ENCODE data around the gene CEP83. TPM values are rescaled to one million over a fixed set of nuclear protein-coding genes. Genes with fewer than 3 reads are reported as not detected.
A peak's percentile ranks its signal among the peaks of the same experiment; 100 is the strongest.
"Not testable (repeated sequence)": the region's sequence is repeated elsewhere in the genome, so short reads cannot be mapped to it uniquely, and the experiment has no call there.

CEP83 gene
- total RNA-seq, 1 donor from 2014 or later = 37.7 TPM

DNA sequence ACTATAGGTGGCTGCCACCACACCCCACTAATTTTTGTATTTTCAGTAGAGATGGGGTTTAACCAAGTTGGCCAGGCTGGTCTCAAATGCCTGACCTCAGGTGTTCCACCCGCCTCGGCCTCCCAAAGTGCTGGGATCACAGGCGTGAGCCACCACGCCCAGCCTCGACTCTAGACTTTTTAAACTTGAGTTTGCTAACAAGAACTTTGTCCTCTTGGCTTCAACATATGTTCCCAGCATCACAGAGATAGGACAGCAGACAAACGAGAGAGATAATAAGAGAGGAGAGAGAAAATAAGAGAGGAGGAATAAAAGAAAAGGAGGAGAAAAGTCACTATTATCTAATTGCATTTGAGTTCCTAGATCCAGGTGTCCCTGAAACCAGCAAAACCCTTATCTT lies 119.1 kb downstream of the CEP83 start:
- Mint-ChIP-seq H3K4me3 (no peak overlapping the region), H3K36me3 (ENCODE audit: low read depth) (peaks cover 26% of the 10 kb centered on the region), H3K27ac (no peak overlapping the region), H3K4me1 (ENCODE audit: low read depth) (no peaks in the 10 kb centered on the region), H3K27me3 (ENCODE audit: insufficient read depth) (no peaks in the 10 kb centered on the region), H3K9me3 (peaks cover 5% of the 10 kb centered on the region)
- intact Hi-C loops (cut with micrococcal nuclease) = no loop called here
- no peak for DNase-seq (ENCODE audit: low spot score)

GRCh38 chr12:94338006-94338794 lies 121.5 kb downstream of the CEP83 start:
- Mint-ChIP-seq H3K4me3 (no peak overlapping the region), H3K27me3 (ENCODE audit: insufficient read depth) (no peaks in the 10 kb centered on the region), H3K9me3 (no peaks in the 10 kb centered on the region), H3K27ac (no peak overlapping the region), H3K36me3 (ENCODE audit: low read depth) (peaks cover 34% of the 10 kb centered on the region), H3K4me1 (ENCODE audit: low read depth) (no peaks in the 10 kb centered on the region)
- intact Hi-C loops (cut with micrococcal nuclease) = no loop called here
- DNase-seq (ENCODE audit: low spot score) = no peak

- H3K27me3 Mint-ChIP-seq (ENCODE audit: insufficient read depth) = no peaks in the 10 kb centered on the region
- no peak for DNase-seq (ENCODE audit: low spot score)
- H3K36me3 Mint-ChIP-seq (ENCODE audit: low read depth) = peaks cover 37% of the 10 kb centered on the region
- H3K9me3 Mint-ChIP-seq = no peaks in the 10 kb centered on the region
- intact Hi-C loops (cut with micrococcal nuclease) = no loop called here
- H3K27ac Mint-ChIP-seq = no peak overlapping the region
- no peaks in the 10 kb centered on the region for H3K4me1 Mint-ChIP-seq (ENCODE audit: low read depth)
- H3K4me3 Mint-ChIP-seq = no peak overlapping the region
Observed at GRCh38 chr12:94336211-94336925, 123.3 kb downstream of the CEP83 start.

DNA sequence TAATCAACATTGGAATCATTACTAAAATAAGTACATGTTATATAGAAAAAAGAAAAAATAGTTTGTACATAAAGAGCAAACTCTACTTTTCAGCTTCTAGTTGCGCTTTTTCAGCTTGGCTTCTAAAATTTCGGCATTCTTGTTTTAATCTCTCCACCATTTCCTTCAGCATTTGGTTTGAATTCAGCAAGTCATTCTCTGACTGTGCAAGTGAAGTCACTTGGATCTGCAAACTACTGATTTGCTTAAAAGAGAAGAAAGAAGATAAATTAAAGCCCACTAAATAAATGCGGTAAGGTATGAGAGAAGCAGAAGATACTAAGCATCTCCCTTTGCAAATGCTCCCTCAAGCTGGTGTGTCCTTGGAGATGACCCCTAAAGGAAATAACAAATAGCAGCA lies 126.3 kb downstream of the CEP83 start:
- Mint-ChIP-seq H3K27ac (no peak overlapping the region), H3K36me3 (ENCODE audit: low read depth) (peaks cover 42% of the 10 kb centered on the region), H3K4me3 (no peak overlapping the region), H3K4me1 (ENCODE audit: low read depth) (peaks cover 7% of the 10 kb centered on the region), H3K9me3 (no peaks in the 10 kb centered on the region), H3K27me3 (ENCODE audit: insufficient read depth) (no peaks in the 10 kb centered on the region)
- intact Hi-C loops (cut with micrococcal nuclease) = no loop called here
- DNase-seq (ENCODE audit: low spot score) = no peak

DNA sequence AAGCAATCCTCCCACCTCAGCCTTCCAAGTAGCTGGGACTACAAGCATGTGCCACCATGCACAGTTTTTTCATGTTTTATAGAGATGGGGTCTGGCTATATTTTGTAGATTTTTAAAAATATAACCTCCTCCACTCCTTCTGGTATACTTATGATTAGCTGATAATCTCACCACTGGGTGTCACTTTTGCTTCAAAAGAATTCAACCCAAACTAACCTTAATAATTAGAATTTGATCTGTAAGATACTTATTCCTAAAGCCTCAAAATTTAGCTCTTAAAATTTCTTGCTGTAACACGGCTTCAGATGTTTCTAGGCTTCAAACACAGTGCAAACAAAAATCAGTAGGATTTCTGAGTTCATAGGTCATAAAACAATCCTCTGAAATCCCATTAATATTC lies 130.3 kb downstream of the CEP83 start:
- Mint-ChIP-seq H3K4me1 (ENCODE audit: low read depth) (peaks cover 29% of the 10 kb centered on the region), H3K27me3 (ENCODE audit: insufficient read depth) (no peaks in the 10 kb centered on the region), H3K9me3 (peaks cover 8% of the 10 kb centered on the region), H3K4me3 (no peak overlapping the region), H3K27ac (no peak overlapping the region), H3K36me3 (ENCODE audit: low read depth) (peaks cover 48% of the 10 kb centered on the region)
- no peak for DNase-seq (ENCODE audit: low spot score)
- intact Hi-C loops (cut with micrococcal nuclease) = loop anchor here (2.0 to 5.0 kb wide), 2 partner anchors 103 to 203 kb away; no protein-coding TSS in a partner anchor

GRCh38 chr12:94327809-94328208 lies 131.9 kb downstream of the CEP83 start:
- Mint-ChIP-seq H3K4me3 (no peak overlapping the region), H3K4me1 (ENCODE audit: low read depth) (peaks cover 29% of the 10 kb centered on the region), H3K27me3 (ENCODE audit: insufficient read depth) (no peaks in the 10 kb centered on the region), H3K9me3 (peaks cover 18% of the 10 kb centered on the region), H3K27ac (no peak overlapping the region), H3K36me3 (ENCODE audit: low read depth) (peaks cover 46% of the 10 kb centered on the region)
- DNase-seq (ENCODE audit: low spot score) = no peak
- intact Hi-C loops (cut with micrococcal nuclease) = loop anchor here (1.0 to 5.0 kb wide), 5 partner anchors 59 to 205 kb away; partner anchors contain the start of gene CEP83

DNA sequence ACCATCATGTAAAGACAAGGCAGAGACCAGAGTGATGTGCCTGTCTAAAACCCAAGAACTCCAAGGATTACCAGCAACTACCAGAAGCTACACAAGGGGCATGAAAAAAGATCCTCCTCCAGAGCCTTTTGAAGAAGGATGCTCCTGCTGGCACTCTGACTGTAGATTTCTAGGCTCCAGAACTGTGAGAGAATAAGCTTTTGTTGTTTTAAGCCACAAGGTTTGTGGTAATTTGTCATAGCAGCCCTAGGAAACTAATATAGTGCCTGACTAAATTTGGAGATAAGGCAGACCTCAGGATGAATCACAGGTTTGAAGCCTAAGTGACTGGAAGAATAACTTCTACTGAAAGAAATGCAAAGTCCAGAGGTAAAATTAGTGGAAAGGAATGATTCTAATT lies 132.9 kb downstream of the CEP83 start:
- Mint-ChIP-seq H3K9me3 (peaks cover 18% of the 10 kb centered on the region), H3K4me1 (ENCODE audit: low read depth) (peaks cover 29% of the 10 kb centered on the region), H3K4me3 (no peak overlapping the region), H3K36me3 (ENCODE audit: low read depth) (peaks cover 48% of the 10 kb centered on the region), H3K27ac (peak overlapping the region; percentile 51), H3K27me3 (ENCODE audit: insufficient read depth) (no peaks in the 10 kb centered on the region)
- intact Hi-C loops (cut with micrococcal nuclease) = loop anchor here (1.0 to 5.0 kb wide), 9 partner anchors 21 to 178 kb away; partner anchors contain the start of genes CEP83 and PLXNC1
- DNase-seq (ENCODE audit: low spot score) = no peak

DNA sequence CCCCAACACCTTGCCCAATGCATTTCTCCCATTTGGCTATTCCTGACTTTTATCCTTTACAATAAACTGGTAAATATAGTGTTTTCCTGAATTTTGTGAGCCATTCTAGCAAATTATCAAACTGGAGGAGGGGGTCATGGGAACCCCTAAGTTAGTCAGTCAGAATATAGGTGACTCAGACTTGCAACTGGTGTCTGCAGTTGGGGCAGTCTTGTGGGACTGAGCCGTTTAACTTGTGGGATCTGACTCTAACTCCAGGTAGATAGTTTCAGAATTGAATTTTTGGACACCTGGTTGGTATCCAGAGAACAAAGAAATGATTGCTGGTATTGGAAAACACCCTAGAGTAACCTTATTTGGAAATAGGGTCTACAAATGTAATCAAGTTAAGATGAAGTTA lies 133.4 kb downstream of the CEP83 start:
- Mint-ChIP-seq H3K36me3 (ENCODE audit: low read depth) (peaks cover 50% of the 10 kb centered on the region), H3K4me3 (no peak overlapping the region), H3K27me3 (ENCODE audit: insufficient read depth) (no peaks in the 10 kb centered on the region), H3K4me1 (ENCODE audit: low read depth) (peaks cover 29% of the 10 kb centered on the region), H3K9me3 (peaks cover 23% of the 10 kb centered on the region), H3K27ac (no peak overlapping the region)
- DNase-seq (ENCODE audit: low spot score) = no peak
- intact Hi-C loops (cut with micrococcal nuclease) = loop anchor here (1.0 to 5.0 kb wide), 8 partner anchors 21 to 178 kb away; partner anchors contain the start of genes CEP83 and PLXNC1

DNA sequence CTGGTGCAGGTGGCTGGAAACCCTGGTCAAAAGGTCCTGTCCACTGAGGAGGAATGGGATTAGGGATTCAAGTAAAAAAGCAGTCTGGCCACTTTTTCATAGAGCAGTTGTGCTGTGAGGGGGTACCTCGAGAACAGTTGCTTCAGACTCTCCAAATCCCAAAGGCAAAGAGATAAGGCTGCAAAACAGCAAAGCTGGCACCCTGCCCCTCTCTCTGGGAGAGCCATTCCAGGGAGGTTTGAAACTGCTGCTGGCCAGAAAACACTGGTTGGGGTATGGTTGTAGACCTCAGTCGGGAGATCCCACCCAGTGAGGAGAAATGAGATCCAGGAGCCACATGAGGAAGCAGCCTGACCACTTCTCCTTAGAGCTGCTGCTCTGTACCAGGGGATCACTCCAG lies 137.3 kb downstream of the CEP83 start:
- no peak overlapping the region for H3K27ac Mint-ChIP-seq
- DNase-seq (ENCODE audit: low spot score) = no peak
- H3K27me3 Mint-ChIP-seq (ENCODE audit: insufficient read depth) = no peaks in the 10 kb centered on the region
- peaks cover 20% of the 10 kb centered on the region for H3K4me1 Mint-ChIP-seq (ENCODE audit: low read depth)
- intact Hi-C loops (cut with micrococcal nuclease) = no loop called here
- H3K9me3 Mint-ChIP-seq = peaks cover 61% of the 10 kb centered on the region
- no peak overlapping the region for H3K4me3 Mint-ChIP-seq
- peaks cover 64% of the 10 kb centered on the region for H3K36me3 Mint-ChIP-seq (ENCODE audit: low read depth)

DNA sequence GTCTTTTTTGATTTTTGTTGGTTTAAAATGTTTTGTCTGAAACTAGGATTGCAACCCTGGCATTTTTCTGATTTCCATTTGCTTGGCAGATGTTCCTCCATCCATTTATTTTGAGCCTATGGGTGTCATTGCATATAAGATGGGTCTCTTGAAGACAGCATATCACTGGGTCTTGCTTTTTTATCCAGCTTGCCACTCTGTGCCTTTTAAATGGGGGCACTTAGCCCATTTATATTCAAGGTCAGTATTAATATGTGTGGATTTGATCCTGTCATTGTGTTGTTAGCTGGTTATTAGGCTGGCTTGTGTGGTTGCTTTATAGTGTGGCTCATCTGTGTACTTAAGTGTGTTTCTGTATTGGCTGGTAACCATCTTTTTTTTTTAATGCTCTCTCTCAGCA lies 139.6 kb downstream of the CEP83 start:
- Mint-ChIP-seq H3K27me3 (ENCODE audit: insufficient read depth) (no peaks in the 10 kb centered on the region), H3K9me3 (peaks cover 67% of the 10 kb centered on the region), H3K27ac (no peak overlapping the region), H3K4me3 (no peak overlapping the region), H3K36me3 (ENCODE audit: low read depth) (peaks cover 63% of the 10 kb centered on the region), H3K4me1 (ENCODE audit: low read depth) (peaks cover 7% of the 10 kb centered on the region)
- DNase-seq (ENCODE audit: low spot score) = no peak
- intact Hi-C loops (cut with micrococcal nuclease) = no loop called here

GRCh38 chr12:94318181-94318580 lies 141.5 kb downstream of the CEP83 start:
- DNase-seq (ENCODE audit: low spot score) = no peak
- Mint-ChIP-seq H3K36me3 (ENCODE audit: low read depth) (peaks cover 57% of the 10 kb centered on the region), H3K27me3 (ENCODE audit: insufficient read depth) (no peaks in the 10 kb centered on the region), H3K27ac (no peak overlapping the region), H3K4me3 (no peak overlapping the region), H3K4me1 (ENCODE audit: low read depth) (peaks cover 7% of the 10 kb centered on the region), H3K9me3 (peaks cover 59% of the 10 kb centered on the region)
- intact Hi-C loops (cut with micrococcal nuclease) = loop anchor here (5.0 kb wide), 1 partner anchor 34 kb away; no protein-coding TSS in a partner anchor

- not testable (repeated sequence) for H3K27me3 Mint-ChIP-seq (ENCODE audit: insufficient read depth); H3K27ac Mint-ChIP-seq; H3K4me1 Mint-ChIP-seq (ENCODE audit: low read depth); H3K4me3 Mint-ChIP-seq; DNase-seq (ENCODE audit: low spot score)
- Mint-ChIP-seq H3K36me3 (ENCODE audit: low read depth) (peaks cover 56% of the 10 kb centered on the region), H3K9me3 (peaks cover 56% of the 10 kb centered on the region)
- intact Hi-C loops (cut with micrococcal nuclease) = loop anchor here (5.0 kb wide), 1 partner anchor 36 kb away; no protein-coding TSS in a partner anchor
Observed at GRCh38 chr12:94316600-94316999, 143.1 kb downstream of the CEP83 start.

- intact Hi-C loops (cut with micrococcal nuclease) = no loop called here
- H3K36me3 Mint-ChIP-seq (ENCODE audit: low read depth) = peaks cover 44% of the 10 kb centered on the region
- no peaks in the 10 kb centered on the region for H3K27me3 Mint-ChIP-seq (ENCODE audit: insufficient read depth)
- peaks cover 18% of the 10 kb centered on the region for H3K9me3 Mint-ChIP-seq
- H3K4me3 Mint-ChIP-seq = no peak overlapping the region
- no peak overlapping the region for H3K27ac Mint-ChIP-seq
- H3K4me1 Mint-ChIP-seq (ENCODE audit: low read depth) = peaks cover 24% of the 10 kb centered on the region
- no peak for DNase-seq (ENCODE audit: low spot score)
Observed at GRCh38 chr12:94312378-94312777, 147.3 kb downstream of the CEP83 start.
